Lung (tissue), 12 donors: Measurements from ENCODE around the gene KDM2B. TPM values are rescaled to one million over a fixed set of nuclear protein-coding genes. Genes with fewer than 3 reads are reported as not detected.

ENCODE experiments used
- ATAC-seq: fragments of 200-7000 bp; cut with Tn5 transposase; one replicate; pipeline ENCODE4 v1.9.1; 2020; ENCODE audit warnings: moderate number of reproducible peaks; ENCODE audit not compliant: insufficient read depth, low FRiP score
- DNase-seq, 3 donors: peaks; one replicate each; pipeline ENCODE4 v3.0.0-alpha.2; 2013 to 2017
- H3K27ac ChIP-seq, 2 donors: one replicate each; pipeline ENCODE4 v1.5.1; 2013; ENCODE audit warnings: mild to moderate bottlenecking in 2 of 2, moderate library complexity in 2 of 2, control low read depth in 1 of 2, inconsistent platforms in 1 of 2, low read depth in 1 of 2, low read length in 1 of 2
- H3K27me3 ChIP-seq, 3 donors: one replicate each; pipeline ENCODE4 v1.5.1; 2013; ENCODE audit warnings: low read length in 2 of 3; ENCODE audit not compliant: control insufficient read depth in 3 of 3, insufficient read depth in 3 of 3
- H3K36me3 ChIP-seq, 4 donors: one replicate each; pipeline ENCODE4 v1.5.1; 2013; ENCODE audit warnings: low read length in 4 of 4, mild to moderate bottlenecking in 1 of 4, moderate library complexity in 1 of 4; ENCODE audit not compliant: control insufficient read depth in 4 of 4, insufficient read depth in 4 of 4
- H3K4me1 ChIP-seq, 5 donors: one replicate each; pipeline ENCODE4 v1.5.1; 2013; ENCODE audit warnings: low read length in 5 of 5, mild to moderate bottlenecking in 2 of 5, moderate library complexity in 1 of 5; ENCODE audit not compliant: control insufficient read depth in 5 of 5, insufficient read depth in 5 of 5
- H3K4me3 ChIP-seq: one replicate; pipeline ENCODE4 v1.5.1; 2013; ENCODE audit warnings: mild to moderate bottlenecking, control low read depth, moderate library complexity
- H3K9ac ChIP-seq, 2 donors: one replicate each; pipeline ENCODE4 v1.5.1; 2013; ENCODE audit warnings: low read length in 2 of 2, control low read depth in 1 of 2; ENCODE audit not compliant: insufficient read depth in 1 of 2
- H3K9me3 ChIP-seq, 4 donors: one replicate each; pipeline ENCODE4 v1.5.1; 2013; ENCODE audit warnings: low read length in 3 of 4, mild to moderate bottlenecking in 1 of 4, moderate library complexity in 1 of 4; ENCODE audit not compliant: control insufficient read depth in 4 of 4, insufficient read depth in 3 of 4
- CTCF ChIP-seq: IDR thresholded peaks from 2 replicates; pipeline ENCODE4 v1.5.1; 2012; ENCODE audit warnings: mild to moderate bottlenecking; ENCODE audit errors: control extremely low read depth, extremely low read depth
- WGBS, 2 donors: extraction: QIAGEN DNeasy Blood & Tissue Kit; methylation state at CpG; one replicate each; pipeline ENCODE4 v1.1.7; 2013; 5-methylcytosine and 5-hydroxymethylcytosine counted together
- polyA plus RNA-seq, 2 donors: library from polyadenylated mRNA; stranded (reverse); fragments of 200-250 nt; gene quantifications; one replicate each; pipeline ENCODE4 v1.2.1, GENCODE V29; 2013
- total RNA-seq, 2 donors: library from RNA; depleted of rRNA in 1 of 2; stranded (reverse); fragments of >200 nt in 1 of 2; gene quantifications; one replicate each; pipeline ENCODE4 v1.2.1, GENCODE V29; 2014 to 2021
- donor health status: control.
- donor health status: control.
- donor health status: Bipolar disorder and iron deficiency.
- donor health status: healthy.
- donor health status: DM: yes; HTN: yes; CAD: no.

Gene KDM2B
- total and polyA plus RNA-seq, 4 donors = 13.8 to 44.5 (median 24.6) TPM

GRCh38 chr12:121507245-121507644 is 73.6 kb downstream of the KDM2B start:
- Histone ChIP-seq H3K36me3 (peaks cover 6 to 30% (median 7%) of the 10 kb centered on the region in 4 donors), H3K27ac (no peak overlapping the region), H3K4me3 (no peak overlapping the region), H3K9ac (no peak overlapping the region), H3K27me3 (no peaks in the 10 kb centered on the region), H3K9me3 (no peaks in the 10 kb centered on the region), H3K4me1 (no peaks in the 10 kb centered on the region)
- DNase-seq (no peak), ATAC-seq (no peak)
- 74 to 86% methylated on average over 8 of the region's 8 CpGs for WGBS, 2 donors
- no peak for TF ChIP-seq CTCF

GRCh38 chr12:121505513-121505912 is 75.3 kb downstream of the KDM2B start:
- H3K4me3 ChIP-seq = no peak overlapping the region
- ATAC-seq (no peak), DNase-seq (no peak)
- TF ChIP-seq CTCF = no peak
- WGBS, 2 donors = 62 to 64% methylated on average over 3 of the region's 3 CpGs
- peaks cover 6 to 23% (median 7%) of the 10 kb centered on the region in 4 donors for H3K36me3 ChIP-seq
- H3K4me1 ChIP-seq = no peaks in the 10 kb centered on the region
- H3K27me3 ChIP-seq = no peaks in the 10 kb centered on the region
- H3K9ac ChIP-seq = no peak overlapping the region
- H3K27ac ChIP-seq = no peak overlapping the region
- no peaks in the 10 kb centered on the region for H3K9me3 ChIP-seq

GRCh38 chr12:121504505-121504904 is 76.3 kb downstream of the KDM2B start:
- H3K27ac ChIP-seq = no peak overlapping the region
- WGBS, 2 donors = 96 to 97% methylated on average over 13 of the region's 13 CpGs
- H3K4me3 ChIP-seq = no peak overlapping the region
- no peak for TF ChIP-seq CTCF
- no peak overlapping the region for H3K9ac ChIP-seq
- ATAC-seq = no peak
- H3K27me3 ChIP-seq = no peaks in the 10 kb centered on the region
- DNase-seq = no peak
- H3K4me1 ChIP-seq = peaks cover 0 to 4% (median 0%) of the 10 kb centered on the region in 5 donors
- H3K36me3 ChIP-seq = peaks cover under 1 to 16% (median 7%) of the 10 kb centered on the region in 4 donors
- H3K9me3 ChIP-seq = no peaks in the 10 kb centered on the region

- Histone ChIP-seq H3K4me3 (no peak overlapping the region), H3K27ac (no peak overlapping the region), H3K9me3 (no peaks in the 10 kb centered on the region), H3K4me1 (peaks cover 0 to 4% (median 0%) of the 10 kb centered on the region in 5 donors), H3K27me3 (no peaks in the 10 kb centered on the region), H3K36me3 (peaks cover 0 to 8% (median 5%) of the 10 kb centered on the region in 4 donors), H3K9ac (no peak overlapping the region)
- DNase-seq (no peak), ATAC-seq (no peak)
- 92 to 96% methylated on average over 1 of the region's 1 CpG for WGBS, 2 donors
- no peak for TF ChIP-seq CTCF
These were observed 77.4 kb downstream of the KDM2B start for GRCh38 chr12:121503395-121503794.
